Activated CD8-positive, alpha-beta memory T cell treated with anti-CD3 and anti-CD28 coated beads for 4 hours (primary cell): ENCODE measurements around the gene PDCD10.

ENCODE experiments used
- DNase-seq, 2 donors: peaks; one replicate each; pipeline ENCODE4 v3.0.0-alpha.2; 2020; ENCODE audit warnings: low read depth in 2 of 2

PDCD10 gene

DNA sequence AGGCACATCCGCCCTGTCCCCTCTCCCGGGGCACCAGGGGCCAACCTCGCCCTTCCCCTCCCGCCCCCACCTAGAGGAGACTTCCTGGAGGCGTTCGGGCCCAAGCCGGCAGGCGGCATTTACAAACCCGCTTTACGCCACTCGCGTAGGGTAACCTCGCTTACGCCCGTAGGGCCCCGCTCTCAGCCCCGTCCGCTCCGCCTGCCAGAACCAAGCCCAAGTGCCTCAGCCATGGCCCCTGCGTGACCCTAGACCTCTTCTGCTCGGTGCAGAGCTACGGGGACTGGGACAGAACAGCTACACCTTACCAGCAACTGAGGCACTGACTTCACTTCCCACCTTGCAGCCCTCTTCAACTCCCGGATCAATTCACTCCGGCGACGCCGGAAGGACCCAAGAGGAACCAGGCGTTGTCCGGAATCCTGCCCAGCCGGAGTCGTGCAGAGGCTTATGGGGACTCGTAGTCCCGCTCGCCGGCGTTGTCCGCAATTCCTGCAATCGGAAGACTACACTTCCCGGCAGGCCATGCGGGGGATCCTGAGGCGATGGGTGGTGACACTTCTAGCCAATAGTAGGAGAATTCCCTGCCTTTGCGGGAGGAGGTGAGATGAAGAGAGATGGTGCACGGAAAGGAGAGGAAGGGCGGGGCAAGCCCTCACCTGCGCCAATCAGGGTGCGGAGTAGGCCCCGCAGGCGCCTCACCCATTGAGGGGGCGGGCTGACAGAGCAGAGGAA is at the start of gene PDCD10:
TSS of gene PDCD10 (minus strand) at position 395 of the 735 bp plus-strand sequence. CDS start 14,735 bp downstream, outside the sequence.
- peak; percentile 92 to 93 for DNase-seq

DNA sequence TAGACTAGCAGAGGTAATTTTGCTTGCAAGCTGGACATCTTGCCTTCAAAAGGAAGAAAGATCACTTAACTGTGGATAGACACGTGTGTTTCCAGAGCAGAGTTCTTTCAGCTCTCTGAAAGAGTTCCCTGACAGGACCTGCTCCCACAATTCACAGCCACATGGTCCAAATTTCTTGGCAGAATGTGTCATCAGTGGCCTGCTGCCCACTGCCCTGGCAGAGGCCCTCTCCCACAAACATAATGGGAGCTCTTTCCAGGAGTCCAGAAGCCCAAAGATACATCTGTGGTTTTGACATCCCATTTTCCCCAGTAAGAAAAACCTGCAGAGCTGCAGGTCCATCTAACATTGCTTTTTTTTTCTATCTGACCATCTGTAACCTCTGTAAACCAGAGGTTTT is 49.1 kb upstream of the PDCD10 start:
- no peak for DNase-seq

DNA sequence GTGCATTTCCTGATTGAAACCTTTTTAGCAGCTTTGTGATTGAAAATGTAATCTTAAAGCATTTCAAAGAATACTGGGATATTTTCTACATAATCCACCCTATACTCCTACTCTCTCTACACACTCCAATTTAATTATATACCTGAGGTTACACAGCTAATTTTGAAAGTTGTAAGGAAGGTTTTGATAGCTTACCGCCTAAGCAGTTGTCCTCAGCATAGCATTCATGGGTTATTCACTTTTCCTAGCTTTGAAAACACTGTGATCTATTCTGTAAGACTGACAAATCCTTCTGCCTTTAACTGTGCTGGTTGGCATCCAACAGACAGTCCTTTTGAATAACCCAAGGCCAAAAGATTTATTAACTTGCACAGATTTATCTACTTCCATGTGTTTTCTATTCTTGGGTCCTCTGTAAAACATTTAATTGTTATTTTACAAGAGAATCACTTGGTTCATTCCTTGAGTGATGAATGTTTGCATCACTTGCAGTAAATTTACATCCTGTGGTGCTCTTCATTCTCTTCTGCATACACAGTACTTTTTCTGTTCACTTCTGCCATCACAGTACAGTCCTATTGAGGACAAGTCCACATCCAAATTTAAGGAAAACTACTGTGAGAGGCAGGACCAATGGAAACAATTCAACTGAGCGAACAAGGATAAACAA is 45.7 kb upstream of the PDCD10 start:
- DNase-seq = no peak

DNA sequence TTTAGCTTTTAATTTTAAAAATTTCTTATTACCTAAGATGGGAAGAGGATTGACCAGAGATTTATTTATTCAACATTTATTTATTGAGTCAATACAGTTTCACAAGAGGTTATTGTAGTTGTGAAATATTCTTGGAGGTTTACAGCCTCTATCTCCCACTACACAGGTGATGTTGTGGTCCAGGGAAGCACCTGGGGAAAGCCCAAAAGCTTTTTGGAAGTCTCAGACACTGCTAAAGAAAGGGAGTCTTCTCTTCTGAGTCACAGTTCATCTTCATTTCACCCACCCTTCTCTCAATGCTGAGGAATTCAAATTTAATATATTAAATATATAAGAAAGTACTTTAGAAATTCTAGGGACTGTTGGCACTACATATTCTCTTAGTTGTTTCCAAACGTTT is 42.7 kb upstream of the PDCD10 start:
- DNase-seq = no peak

DNA sequence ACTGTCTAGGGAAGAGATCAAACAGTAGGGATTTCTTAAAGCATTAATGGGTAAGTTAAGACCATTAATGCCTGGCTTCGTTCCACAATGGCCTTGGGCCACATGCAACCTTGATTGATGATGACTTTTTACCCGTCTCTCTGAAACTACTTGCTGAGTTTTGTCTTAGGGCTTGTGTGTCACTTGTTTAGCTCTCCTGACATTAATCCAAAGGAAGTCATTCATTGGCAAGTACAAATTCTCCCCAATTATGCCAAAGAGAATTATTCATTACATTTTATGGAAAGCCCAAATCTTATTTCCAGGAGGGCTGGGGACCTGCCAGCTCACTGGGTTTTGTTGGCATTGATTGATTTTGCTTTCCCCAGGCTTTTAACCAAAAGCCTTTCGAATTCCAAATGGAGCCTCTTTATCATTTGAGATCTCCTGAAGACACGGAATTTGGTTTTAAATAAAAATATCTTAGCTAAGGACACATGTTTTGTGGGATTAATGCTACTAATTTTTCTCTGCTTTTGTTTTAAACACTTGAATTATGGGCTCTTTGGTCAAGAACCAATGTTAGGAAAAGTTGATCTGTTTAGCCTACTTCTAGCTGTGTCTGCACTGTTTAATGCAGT is 41.5 kb upstream of the PDCD10 start:
- no peak for DNase-seq

DNA sequence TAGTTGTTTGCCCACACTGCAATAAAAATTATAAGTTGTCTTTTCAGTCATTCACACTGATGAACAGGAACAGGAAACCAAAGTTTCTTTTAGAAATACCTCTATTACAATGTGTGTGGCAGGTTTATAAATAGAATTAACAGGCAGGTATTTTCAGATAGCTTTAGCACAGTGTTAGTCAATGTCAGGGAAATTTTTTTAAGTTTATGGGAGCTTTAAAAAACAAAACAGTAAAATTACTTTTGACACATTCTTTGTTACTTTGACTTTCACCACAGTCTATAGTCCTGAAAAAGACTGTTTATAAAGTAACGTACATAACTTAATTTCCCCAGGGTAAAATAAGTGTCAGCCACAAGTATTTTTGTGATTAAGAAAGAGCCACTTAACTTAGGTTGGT is 38.9 kb upstream of the PDCD10 start:
- no peak for DNase-seq

DNA sequence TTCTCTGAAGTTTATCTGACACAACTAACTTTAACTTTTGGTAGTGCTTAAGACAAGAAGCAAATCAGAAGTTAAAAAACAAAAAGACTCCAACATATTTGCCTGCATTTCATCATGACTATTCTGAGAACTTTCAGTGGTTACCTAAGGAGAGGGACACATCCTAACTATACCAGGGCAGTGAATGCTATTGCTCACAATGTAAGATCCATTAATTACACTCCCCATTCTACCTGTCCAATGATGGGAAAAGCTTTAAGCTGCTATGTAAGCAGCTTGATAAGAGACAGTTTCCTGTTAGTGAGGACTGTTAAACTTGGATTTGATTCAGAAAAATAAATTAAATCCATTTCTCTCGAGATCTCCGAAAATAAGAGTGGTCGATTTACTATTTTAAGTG is 38.3 kb upstream of the PDCD10 start:
- no peak for DNase-seq

DNA sequence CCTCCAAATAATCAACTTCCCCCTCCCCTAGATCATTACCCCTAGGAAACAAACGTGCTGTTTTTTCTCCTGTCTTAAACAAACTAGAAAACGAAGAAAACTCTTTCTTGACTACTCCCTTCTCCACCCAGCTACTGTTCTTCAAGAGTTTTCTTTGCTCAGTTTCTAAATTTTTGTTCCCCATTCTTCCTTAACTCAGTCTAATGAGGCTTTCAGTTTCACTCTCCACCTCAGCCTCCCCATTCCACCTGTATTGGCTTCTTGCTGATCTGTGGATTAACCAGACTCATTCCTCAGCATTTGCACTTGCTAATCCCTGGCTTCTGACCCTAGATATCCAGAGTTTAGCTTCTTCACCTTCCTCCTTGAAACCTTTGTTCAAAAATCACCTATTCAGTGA is 27.6 kb upstream of the PDCD10 start:
- DNase-seq = no peak

DNA sequence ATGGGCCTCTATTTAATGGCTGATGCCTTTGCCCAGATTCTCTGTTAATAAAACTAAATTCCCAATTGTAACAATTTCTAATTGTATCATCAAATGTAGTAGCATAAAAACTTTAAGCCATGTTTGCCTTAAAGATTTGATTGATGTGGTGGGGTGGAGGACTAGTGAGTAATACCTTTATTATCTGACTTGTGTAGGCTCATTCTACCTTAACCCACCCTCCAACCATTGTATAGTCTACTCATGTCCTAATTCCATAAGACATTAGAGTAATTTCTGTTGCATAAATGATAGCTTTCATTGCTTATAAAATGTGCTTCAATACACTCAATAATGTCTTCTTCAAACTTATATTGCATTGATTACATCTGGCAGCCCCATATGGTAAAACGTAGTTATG is 26.6 kb upstream of the PDCD10 start:
- no peak for DNase-seq

DNA sequence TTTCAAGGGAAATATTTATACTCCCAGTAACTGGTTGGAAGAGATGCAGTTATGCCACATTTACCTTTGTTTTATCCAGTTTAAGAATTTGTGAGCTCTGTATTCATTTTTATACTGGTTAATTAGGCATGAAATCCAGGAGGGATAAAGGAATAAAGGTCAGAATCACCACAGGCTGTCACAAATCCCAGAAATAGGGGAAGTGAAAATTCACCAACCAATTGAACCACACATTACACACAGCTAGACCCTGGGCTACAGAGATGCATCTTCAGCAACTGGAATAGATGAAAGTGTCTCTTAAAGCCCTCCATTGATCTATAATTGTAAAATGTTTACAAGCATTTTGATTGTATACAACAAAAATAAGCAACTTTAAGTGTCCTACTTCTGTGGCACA is 19.4 kb upstream of the PDCD10 start:
- DNase-seq = no peak

DNA sequence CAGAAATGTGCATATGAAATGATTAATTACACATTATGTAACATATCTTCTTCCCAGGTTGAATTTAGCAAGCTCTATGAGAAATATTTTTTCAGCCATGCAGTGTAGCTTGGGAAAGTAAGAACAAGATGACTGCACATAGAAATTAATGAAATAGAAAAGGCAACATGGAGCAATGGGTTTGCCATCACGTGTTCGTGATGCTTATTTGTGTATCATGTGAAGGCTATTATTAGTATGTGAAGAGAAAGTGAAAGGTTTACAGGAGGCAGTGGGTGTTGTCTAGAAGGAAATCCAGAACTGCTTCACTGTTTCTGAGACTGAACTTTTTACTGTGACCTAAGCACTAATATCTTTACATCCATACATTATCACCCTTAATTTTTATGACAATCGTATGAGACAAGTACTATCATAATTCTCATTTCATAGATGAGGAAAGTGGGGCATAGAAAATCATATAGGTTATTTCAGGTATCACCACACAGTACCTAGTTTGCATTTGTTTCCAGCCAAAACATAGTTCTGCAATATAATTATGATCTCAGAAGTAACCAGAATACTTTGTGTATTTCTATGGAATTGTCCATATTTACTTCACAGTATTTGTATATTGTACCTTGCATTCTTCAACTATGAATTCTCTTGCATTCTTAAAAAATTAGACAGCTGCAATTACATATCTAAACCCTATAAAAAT is 15.7 kb upstream of the PDCD10 start:
- no peak for DNase-seq

DNA sequence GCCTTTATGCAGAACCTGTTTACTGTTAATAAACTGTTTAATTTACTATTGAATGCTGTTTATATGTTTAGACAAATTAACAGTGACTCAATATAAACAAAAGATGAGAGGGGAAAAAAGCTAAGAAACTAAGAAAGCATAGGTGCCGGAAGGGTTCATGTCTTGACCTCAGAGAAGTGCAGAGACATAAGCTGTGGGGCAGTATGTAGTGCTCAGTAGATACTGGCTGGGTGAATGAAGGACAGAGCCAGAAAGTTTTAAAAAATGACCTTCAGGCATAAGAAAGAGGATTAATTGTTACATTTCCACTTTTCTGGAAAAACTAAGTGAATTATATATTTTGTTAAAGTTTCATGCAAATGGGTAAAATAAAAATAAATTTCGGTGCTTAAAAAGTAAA is 15.0 kb upstream of the PDCD10 start:
- DNase-seq = no peak

DNA sequence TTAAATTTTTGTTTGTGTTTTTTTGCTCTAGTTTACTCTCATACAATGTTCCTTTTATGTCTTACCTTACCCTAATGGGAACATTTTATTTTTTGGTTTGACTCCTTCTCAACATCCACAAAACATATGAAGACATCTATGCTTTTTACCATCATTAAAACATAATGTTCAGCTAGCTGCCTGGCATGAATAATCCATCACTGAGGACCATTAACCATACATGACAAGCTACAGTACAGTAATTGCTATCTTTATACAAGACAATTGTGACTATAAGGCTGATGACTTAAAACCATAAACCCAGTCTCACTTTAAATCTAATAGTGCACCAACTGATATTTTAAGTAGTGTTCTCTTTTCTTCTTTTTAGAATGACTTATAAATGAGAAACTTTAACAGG is 14.5 kb upstream of the PDCD10 start:
- DNase-seq = no peak

DNA sequence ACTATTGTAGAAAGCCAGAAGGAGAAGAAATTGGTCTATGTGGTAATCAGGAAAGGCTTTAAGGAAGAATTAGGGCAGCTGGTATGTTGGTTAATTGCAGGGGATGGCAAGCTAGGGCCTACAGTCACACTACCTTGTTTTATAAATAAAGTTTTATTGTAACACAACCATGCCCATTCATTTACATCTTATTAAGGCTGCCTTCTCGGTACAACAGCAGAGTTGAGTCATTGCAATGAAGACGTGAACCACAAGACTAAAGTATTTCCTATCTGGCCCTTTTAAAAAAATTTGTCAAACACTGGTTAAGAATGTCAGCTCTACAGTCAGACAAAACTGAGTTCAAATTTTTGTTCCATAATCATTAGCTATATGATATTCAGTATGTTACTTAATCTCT is 9.1 kb upstream of the PDCD10 start:
- DNase-seq = no peak

DNA sequence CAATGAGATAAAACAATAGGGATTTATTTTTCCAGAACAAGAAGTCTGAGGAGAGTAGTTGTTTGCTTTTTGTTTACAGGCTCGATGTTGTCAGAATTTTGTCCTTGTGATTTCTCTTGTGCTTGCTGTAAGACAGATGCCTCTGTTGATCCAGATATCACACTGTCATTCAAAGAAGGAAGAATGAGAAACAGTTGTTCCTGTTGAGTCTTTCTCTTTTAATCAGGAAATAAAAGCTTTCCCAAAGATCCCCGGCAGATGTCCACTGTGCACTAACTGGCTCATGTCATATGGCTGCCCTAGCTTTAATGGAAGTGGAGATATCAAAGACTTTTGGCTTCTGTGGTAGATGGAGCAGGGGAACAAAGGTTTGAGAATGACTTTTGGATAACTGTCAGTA is 7.6 kb upstream of the PDCD10 start:
- DNase-seq = no peak

DNA sequence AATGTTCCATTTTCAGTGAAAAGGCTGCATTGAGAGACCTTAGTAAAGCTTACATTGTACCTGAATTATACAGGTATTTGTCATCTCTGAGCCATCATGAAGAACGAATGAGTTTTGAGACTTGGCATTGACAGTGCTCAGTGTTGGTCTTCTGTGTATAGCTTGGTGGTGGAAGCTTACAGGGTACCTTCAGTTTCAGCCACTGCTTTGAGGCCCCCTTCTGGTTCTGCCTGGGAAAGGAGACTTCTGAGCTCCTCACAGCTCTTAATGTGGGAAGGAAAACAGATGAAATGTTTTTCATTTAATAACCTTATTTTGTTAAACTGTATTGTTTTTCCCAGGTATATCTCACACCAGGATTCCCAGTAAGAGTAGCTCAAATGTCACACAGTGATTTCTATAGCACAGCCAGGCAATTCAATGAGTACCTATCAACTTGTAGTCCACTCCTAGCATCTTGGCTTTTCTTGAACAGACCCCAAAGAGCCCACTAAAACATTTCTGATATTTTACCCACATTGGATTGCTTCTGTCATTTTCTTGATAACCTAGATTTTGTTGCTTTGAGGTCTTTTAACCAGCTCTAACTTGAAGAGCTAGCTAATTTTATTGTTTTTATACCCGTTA is 6.4 kb upstream of the PDCD10 start:
- DNase-seq = no peak

DNA sequence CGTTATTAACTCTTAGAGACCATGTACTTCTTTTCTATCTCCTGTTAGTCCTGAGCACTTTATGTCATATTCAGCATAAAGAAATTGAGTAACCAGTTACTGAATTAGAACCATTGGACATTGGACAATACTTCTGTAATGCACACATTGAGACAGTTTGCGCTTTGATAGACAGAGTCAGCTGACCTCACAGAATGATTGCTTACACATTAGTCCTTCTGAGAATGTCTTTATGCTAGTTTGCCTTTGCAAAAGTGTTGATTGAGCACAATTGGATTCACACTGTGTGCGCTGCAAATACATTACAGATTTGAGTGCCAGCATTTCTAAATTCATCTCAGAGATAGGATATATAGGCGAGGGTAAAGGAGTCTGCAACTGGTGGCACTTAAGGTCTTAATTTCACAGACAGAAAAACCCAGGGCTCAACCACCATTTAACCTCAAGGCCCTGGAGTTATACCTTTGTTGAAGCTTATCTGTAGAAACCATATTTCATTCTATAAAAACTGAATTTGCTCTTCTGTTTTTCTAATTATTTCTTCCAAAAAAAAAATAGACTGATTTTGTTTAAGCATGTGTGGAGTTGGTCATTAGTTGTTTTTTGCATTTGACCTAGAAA is 4.6 kb upstream of the PDCD10 start:
- DNase-seq = no peak

DNA sequence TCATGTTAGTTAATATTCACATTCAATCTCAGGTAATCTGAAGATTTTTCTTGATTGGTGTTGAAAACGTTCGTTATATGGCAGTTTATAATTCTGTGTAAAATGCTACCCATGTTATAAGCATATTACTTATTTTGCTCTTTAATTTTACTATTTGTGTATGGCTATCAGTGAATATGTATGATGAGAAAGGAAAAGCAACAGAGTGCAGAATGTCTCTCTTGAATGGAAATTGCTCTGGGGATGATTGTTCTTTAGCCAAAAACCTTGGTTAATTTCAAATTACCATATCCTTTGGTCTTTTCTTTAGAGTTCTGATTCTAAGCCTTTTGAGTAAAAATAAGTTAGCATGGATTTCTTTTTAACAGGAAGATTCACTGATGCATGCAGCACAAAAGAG is 3.3 kb upstream of the PDCD10 start:
- DNase-seq = no peak

DNA sequence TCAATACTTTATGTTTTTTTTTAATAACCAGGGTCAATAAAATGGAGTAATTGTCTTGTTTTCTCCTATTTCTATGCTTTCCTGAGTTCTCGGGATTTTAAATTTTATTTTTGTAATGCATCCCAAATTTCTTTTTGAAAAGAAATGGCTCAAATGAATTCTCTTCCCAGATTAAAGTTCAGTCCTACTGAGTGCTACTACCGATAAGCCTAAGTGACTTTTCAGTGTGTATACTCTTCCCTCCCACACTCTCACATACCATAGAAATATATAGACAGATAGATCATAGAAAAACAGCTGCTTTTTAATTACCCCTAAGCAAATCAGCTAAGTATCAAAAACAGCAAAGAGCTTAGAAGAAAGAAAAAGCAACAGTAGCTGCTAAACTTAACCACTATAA is 2.3 kb upstream of the PDCD10 start:
- DNase-seq = no peak

DNA sequence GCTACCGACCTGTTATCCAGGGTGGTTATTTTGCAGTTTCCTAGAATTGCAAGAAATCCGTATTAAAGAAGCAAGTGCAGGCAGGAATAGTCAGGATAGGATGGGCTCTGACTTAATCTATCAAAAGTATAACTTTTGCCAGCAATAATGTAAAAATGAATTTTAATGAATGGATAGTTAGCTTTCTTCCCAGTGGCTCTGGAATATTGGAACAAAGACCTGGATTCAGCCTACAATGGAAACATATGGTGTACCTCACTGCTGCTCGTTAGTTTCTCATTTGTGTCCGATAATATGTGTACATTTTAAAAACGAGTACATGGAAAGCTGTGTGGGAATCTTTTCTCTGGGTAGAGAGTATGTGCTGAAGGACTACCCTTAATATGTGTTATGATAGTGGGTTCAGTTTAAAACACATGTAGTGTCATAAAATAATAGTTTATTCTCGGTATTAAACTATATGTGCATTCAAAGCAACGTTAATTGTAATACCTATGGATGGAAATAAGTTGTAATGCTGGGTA is 1.6 kb upstream of the PDCD10 start:
- DNase-seq = no peak
